IMR-90 (cell line): Measurements from ENCODE around the gene BRINP3.

ENCODE experiments used
- CEBPB ChIP-seq: IDR thresholded peaks from 2 replicates; pipeline ENCODE4 v1.6.1; 2012; ENCODE audit warnings: low read depth, low read length, improper control_type of control experiment
- CHD1 ChIP-seq: IDR thresholded peaks from 2 replicates; pipeline ENCODE4 v1.6.1; 2012; ENCODE audit warnings: low read depth, low read length, improper control_type of control experiment
- RFX5 ChIP-seq: IDR thresholded peaks from 2 replicates; pipeline ENCODE4 v1.8.0; 2012; ENCODE audit warnings: low read depth, mild to moderate bottlenecking, low read length, moderate library complexity
- SMC3 ChIP-seq: fragments of 150-350 bp; IDR thresholded peaks from 2 replicates; pipeline ENCODE4 v1.6.1; 2016; ENCODE audit warnings: low read depth, mild to moderate bottlenecking, antibody characterized with exemption, low read length, moderate library complexity
- TF ChIP-seq, protein P1 (sequence below): conservative IDR thresholded peaks from 2 replicates; pipeline ENCODE4 v1.5.1; 2012; ENCODE audit warnings: mild to moderate bottlenecking, low read depth, low read length, improper control_type of control experiment

DNA sequence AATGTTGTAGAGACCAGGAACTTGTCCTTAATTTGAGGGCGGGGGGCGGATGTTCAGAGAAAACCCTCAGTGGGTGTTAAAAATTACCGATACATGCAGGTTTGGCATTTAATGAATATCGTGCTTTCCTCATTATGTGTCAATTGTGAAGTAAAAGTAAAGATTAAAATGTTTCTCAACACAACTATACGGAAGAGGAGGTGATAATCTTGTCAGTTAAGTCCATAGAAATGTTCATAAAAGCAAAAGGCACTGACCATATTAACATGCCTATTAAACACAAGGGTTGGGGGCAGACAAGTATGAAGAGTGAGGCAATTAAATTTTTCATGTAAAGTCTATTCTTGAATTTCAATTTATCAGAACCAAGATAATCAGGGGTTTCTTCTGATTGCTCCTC lies 1.3 kb downstream of the BRINP3 start:
- TF ChIP-seq, protein P1, sequence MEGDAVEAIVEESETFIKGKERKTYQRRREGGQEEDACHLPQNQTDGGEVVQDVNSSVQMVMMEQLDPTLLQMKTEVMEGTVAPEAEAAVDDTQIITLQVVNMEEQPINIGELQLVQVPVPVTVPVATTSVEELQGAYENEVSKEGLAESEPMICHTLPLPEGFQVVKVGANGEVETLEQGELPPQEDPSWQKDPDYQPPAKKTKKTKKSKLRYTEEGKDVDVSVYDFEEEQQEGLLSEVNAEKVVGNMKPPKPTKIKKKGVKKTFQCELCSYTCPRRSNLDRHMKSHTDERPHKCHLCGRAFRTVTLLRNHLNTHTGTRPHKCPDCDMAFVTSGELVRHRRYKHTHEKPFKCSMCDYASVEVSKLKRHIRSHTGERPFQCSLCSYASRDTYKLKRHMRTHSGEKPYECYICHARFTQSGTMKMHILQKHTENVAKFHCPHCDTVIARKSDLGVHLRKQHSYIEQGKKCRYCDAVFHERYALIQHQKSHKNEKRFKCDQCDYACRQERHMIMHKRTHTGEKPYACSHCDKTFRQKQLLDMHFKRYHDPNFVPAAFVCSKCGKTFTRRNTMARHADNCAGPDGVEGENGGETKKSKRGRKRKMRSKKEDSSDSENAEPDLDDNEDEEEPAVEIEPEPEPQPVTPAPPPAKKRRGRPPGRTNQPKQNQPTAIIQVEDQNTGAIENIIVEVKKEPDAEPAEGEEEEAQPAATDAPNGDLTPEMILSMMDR: no peak
- no peak for TF ChIP-seq CEBPB
- no peak for TF ChIP-seq CHD1
- no peak for TF ChIP-seq SMC3
- no peak for TF ChIP-seq RFX5
